GM18909 (cell line): Measurements from ENCODE around the gene THEM4.

Source experiments
- ATAC-seq: cut with Tn5 transposase; IDR thresholded peaks from one replicate; pipeline ENCODE4 v1.9.1; 2021; ENCODE audit warnings: mild to moderate bottlenecking; ENCODE audit not compliant: unreplicated experiment, poor library complexity

THEM4 gene

GRCh38 chr1:151840421-151840820, 68.9 kb downstream of the THEM4 start:
- ATAC-seq = no peak

GRCh38 chr1:151839457-151840403, 69.6 kb downstream of the THEM4 start, which contains the start of gene C2CD4D:
C2CD4D (minus strand) TSS chr1:151839820; CDS start chr1:151838989, 831 bp downstream.
- peak; percentile 57 for ATAC-seq

GRCh38 chr1:151839082-151839412, 70.3 kb downstream of the THEM4 start:
- ATAC-seq = no peak

- ATAC-seq = no peak
Measured at GRCh38 chr1:151838222-151839081, 70.9 kb downstream of the THEM4 start.

GRCh38 chr1:151837884-151838221, 71.5 kb downstream of the THEM4 start:
- no peak for ATAC-seq

- ATAC-seq = no peak
Measured at GRCh38 chr1:151837197-151837596, 72.1 kb downstream of the THEM4 start.

- no peak for ATAC-seq
Measured at GRCh38 chr1:151835596-151835995, 73.7 kb downstream of the THEM4 start.

GRCh38 chr1:151834239-151834638, 75.1 kb downstream of the THEM4 start:
- ATAC-seq = no peak

GRCh38 chr1:151833172-151833900, 76.0 kb downstream of the THEM4 start:
- ATAC-seq = no peak

- ATAC-seq = no peak
Measured at GRCh38 chr1:151832318-151832980, 76.9 kb downstream of the THEM4 start.

GRCh38 chr1:151831605-151832004, 77.7 kb downstream of the THEM4 start, which contains the start of gene RORC:
RORC (minus strand) TSS chr1:151831802; CDS start chr1:151831764, 38 bp downstream.
- no peak for ATAC-seq

GRCh38 chr1:151831256-151831591, 78.1 kb downstream of the THEM4 start:
- no peak for ATAC-seq

- ATAC-seq = no peak
Measured at GRCh38 chr1:151830055-151830454, 79.3 kb downstream of the THEM4 start.

- no peak for ATAC-seq
Measured at GRCh38 chr1:151829352-151830046, 79.8 kb downstream of the THEM4 start.

GRCh38 chr1:151828921-151829320, 80.4 kb downstream of the THEM4 start:
- ATAC-seq = no peak

GRCh38 chr1:151827853-151828252, 81.5 kb downstream of the THEM4 start:
- no peak for ATAC-seq

- no peak for ATAC-seq
Measured at GRCh38 chr1:151825751-151826660, 83.3 kb downstream of the THEM4 start.

GRCh38 chr1:151825204-151825603, 84.1 kb downstream of the THEM4 start:
- no peak for ATAC-seq
